Fibroblast of lung (primary cell): ENCODE measurements around the gene AGPAT4. TPM values are rescaled to one million over a fixed set of nuclear protein-coding genes. Genes with fewer than 3 reads are reported as not detected.

ENCODE experiments used
- DNase-seq, 2 donors: peaks; one replicate each; pipeline versions ENCODE4 v3.0.0 to v3.0.0-alpha.2; 2010; ENCODE audit warnings: low read depth in 2 of 2
- H2AFZ ChIP-seq: 2 replicates; pipeline ENCODE4 v1.5.1; 2012; ENCODE audit warnings: low read length, control low read depth, inconsistent platforms
- H3K27ac ChIP-seq: 2 replicates; pipeline ENCODE4 v1.5.1; 2011; ENCODE audit warnings: low read length, control low read depth; ENCODE audit not compliant: insufficient read depth
- H3K27me3 ChIP-seq: 2 replicates; pipeline ENCODE4 v1.5.1; 2011; ENCODE audit warnings: mild to moderate bottlenecking, low read length; ENCODE audit not compliant: control insufficient read depth, insufficient read depth
- H3K36me3 ChIP-seq: 2 replicates; pipeline ENCODE4 v1.5.1; 2011; ENCODE audit warnings: low read length; ENCODE audit not compliant: control insufficient read depth, insufficient read depth
- H3K4me1 ChIP-seq: 2 replicates; pipeline ENCODE4 v1.5.1; 2011; ENCODE audit warnings: low read length; ENCODE audit not compliant: control insufficient read depth, insufficient read depth; ENCODE audit errors: extremely low read depth
- H3K4me2 ChIP-seq: 2 replicates; pipeline ENCODE4 v1.5.1; 2011; ENCODE audit warnings: low read length, control low read depth; ENCODE audit not compliant: insufficient read depth; ENCODE audit errors: extremely low read depth
- H3K4me3 ChIP-seq, 4 experiments: fragments of 200-600 bp in 1 of 4; sonication (generic) in 1 of 4; replicated peaks in 1 of 4; 2 replicates each; pipeline ENCODE4 v1.5.1; 2011 to 2016; ENCODE audit warnings: low read length in 4 of 4, low read depth in 3 of 4, mild to moderate bottlenecking in 3 of 4, control low read depth in 2 of 4, inconsistent platforms in 1 of 4, mixed read lengths in 1 of 4; ENCODE audit not compliant: insufficient read depth in 1 of 4; ENCODE audit errors: control extremely low read depth in 1 of 4
- H3K79me2 ChIP-seq: 2 replicates; pipeline ENCODE4 v1.5.1; 2012; ENCODE audit warnings: mild to moderate bottlenecking, low read length, inconsistent platforms; ENCODE audit not compliant: control insufficient read depth, insufficient read depth
- H3K9ac ChIP-seq: 2 replicates; pipeline ENCODE4 v1.5.1; 2011; ENCODE audit warnings: mild to moderate bottlenecking, low read length, control low read depth; ENCODE audit not compliant: insufficient read depth
- H3K9me3 ChIP-seq: 2 replicates; pipeline ENCODE4 v1.5.1; 2012; ENCODE audit warnings: low read depth, low read length; ENCODE audit not compliant: control insufficient read depth, insufficient read depth
- H4K20me1 ChIP-seq: 2 replicates; pipeline ENCODE4 v1.5.1; 2011; ENCODE audit warnings: low read length; ENCODE audit not compliant: control insufficient read depth, insufficient read depth; ENCODE audit errors: extremely low read depth
- CTCF ChIP-seq, 2 donors: IDR thresholded peaks in 1 of 2; conservative IDR thresholded peaks in 1 of 2; 1 replicate in 1 of 2; 2 replicates in 1 of 2; pipeline ENCODE4 v1.5.1; 2011 to 2012; ENCODE audit warnings: low read length in 2 of 2, control low read depth in 1 of 2, inconsistent platforms in 1 of 2, low read depth in 1 of 2, mild to moderate bottlenecking in 1 of 2
- EZH2 ChIP-seq: IDR thresholded peaks from 2 replicates; pipeline ENCODE4 v1.5.1; 2012; ENCODE audit warnings: low read length, control low read depth, mild to moderate bottlenecking; ENCODE audit errors: missing control alignments
- polyA plus RNA-seq, 2 donors: library from polyadenylated mRNA; depleted of rRNA in 1 of 2; stranded (reverse) in 1 of 2; unstranded in 1 of 2; fragments of >200 nt; gene quantifications; 2 replicates each; pipeline ENCODE4 v1.2.1, GENCODE V29; 2011 to 2012; ENCODE audit warnings: missing spikeins in 1 of 2
- total RNA-seq: library from RNA; depleted of rRNA; stranded (reverse); fragments of >200 nt; gene quantifications from 2 replicates; pipeline ENCODE4 v1.2.1, GENCODE V29; 2014

The AGPAT4 gene
- total and polyA plus RNA-seq, 2 donors (not counting 1 experiment from before 2014, with no cell fraction given), result 4.7 to 8.4 TPM

- H3K79me2 ChIP-seq, result no peaks in the 10 kb centered on the region
- no peaks in the 10 kb centered on the region for H3K27me3 ChIP-seq
- H2AFZ ChIP-seq, result no peak overlapping the region
- H4K20me1 ChIP-seq, result no peaks in the 10 kb centered on the region
- H3K9ac ChIP-seq, result no peak overlapping the region
- H3K4me2 ChIP-seq, result no peak overlapping the region
- no peak for TF ChIP-seq CTCF (conservative IDR thresholded peaks at IDR 0.05 in 1 of 2, IDR thresholded peaks at IDR 0.05 in 1 of 2; ENCODE audit: low read depth in 1 of 2, low read length in 2 of 2)
- no peak for TF ChIP-seq EZH2
- H3K27ac ChIP-seq, result no peak overlapping the region
- no peak overlapping the region for H3K4me3 ChIP-seq
- no peaks in the 10 kb centered on the region for H3K36me3 ChIP-seq
- H3K4me1 ChIP-seq, result no peaks in the 10 kb centered on the region
- DNase-seq, result no peak
- H3K9me3 ChIP-seq, result no peaks in the 10 kb centered on the region
Measured at GRCh38 chr6:161151660-161152526, 122.0 kb downstream of the AGPAT4 start.

- H3K27ac ChIP-seq, result no peak overlapping the region
- H3K4me2 ChIP-seq, result no peak overlapping the region
- H3K9me3 ChIP-seq, result no peaks in the 10 kb centered on the region
- no peaks in the 10 kb centered on the region for H4K20me1 ChIP-seq
- TF ChIP-seq CTCF (conservative IDR thresholded peaks at IDR 0.05 in 1 of 2, IDR thresholded peaks at IDR 0.05 in 1 of 2; ENCODE audit: low read depth in 1 of 2, low read length in 2 of 2), result no peak
- TF ChIP-seq EZH2, result no peak
- H2AFZ ChIP-seq, result no peak overlapping the region
- H3K27me3 ChIP-seq, result no peaks in the 10 kb centered on the region
- no peak for DNase-seq
- no peaks in the 10 kb centered on the region for H3K79me2 ChIP-seq
- H3K4me1 ChIP-seq, result no peaks in the 10 kb centered on the region
- no peak overlapping the region for H3K9ac ChIP-seq
- no peaks in the 10 kb centered on the region for H3K36me3 ChIP-seq
- no peak overlapping the region for H3K4me3 ChIP-seq
Measured at GRCh38 chr6:161151059-161151645, 122.7 kb downstream of the AGPAT4 start.

- TF ChIP-seq CTCF (conservative IDR thresholded peaks at IDR 0.05 in 1 of 2, IDR thresholded peaks at IDR 0.05 in 1 of 2; ENCODE audit: low read depth in 1 of 2, low read length in 2 of 2) (no peak), EZH2 (no peak)
- H3K9ac ChIP-seq, result no peak overlapping the region
Measured at GRCh38 chr6:161150566-161150965, 123.3 kb downstream of the AGPAT4 start.

More at GRCh38 chr6:161150566-161150965, 123.3 kb downstream of the AGPAT4 start:
- Histone ChIP-seq H3K79me2 (no peaks in the 10 kb centered on the region), H3K36me3 (no peaks in the 10 kb centered on the region), H4K20me1 (no peaks in the 10 kb centered on the region), H3K4me2 (no peak overlapping the region), H3K4me3 (no peak overlapping the region), H3K4me1 (no peaks in the 10 kb centered on the region), H3K9me3 (no peaks in the 10 kb centered on the region), H3K27me3 (no peaks in the 10 kb centered on the region), H3K27ac (no peak overlapping the region), H2AFZ (no peak overlapping the region)
- no peak for DNase-seq
